ENCODE results near the gene LAMA3. TPM values are rescaled to one million over a fixed set of nuclear protein-coding genes. Genes with fewer than 3 reads are reported as not detected.
A peak's percentile ranks its signal among the peaks of the same experiment; 100 is the strongest.

Gene LAMA3
- total RNA-seq, 1 donor from 2014 or later: 25.5 TPM

DNA sequence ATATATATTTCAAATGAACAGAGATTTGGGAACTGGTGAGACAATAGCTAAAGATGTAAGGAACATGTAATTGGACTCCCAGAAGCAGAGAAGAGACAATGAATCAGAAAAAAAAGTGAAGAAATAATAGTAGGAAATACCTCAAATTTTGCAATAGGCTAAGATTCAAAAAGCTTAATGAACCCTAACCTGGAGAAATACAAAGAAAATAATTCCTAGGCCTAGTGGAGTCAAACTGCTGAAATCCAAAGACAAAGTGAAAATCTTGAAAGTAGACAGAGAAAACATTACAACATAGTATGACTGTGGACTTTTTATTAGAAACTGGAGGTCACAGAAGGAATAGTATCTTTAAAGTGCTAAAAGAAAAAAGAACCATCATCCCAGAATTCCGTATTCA, 76.7 kb downstream of the LAMA3 start:
- DNase-seq (ENCODE audit: low spot score): no peak

DNA sequence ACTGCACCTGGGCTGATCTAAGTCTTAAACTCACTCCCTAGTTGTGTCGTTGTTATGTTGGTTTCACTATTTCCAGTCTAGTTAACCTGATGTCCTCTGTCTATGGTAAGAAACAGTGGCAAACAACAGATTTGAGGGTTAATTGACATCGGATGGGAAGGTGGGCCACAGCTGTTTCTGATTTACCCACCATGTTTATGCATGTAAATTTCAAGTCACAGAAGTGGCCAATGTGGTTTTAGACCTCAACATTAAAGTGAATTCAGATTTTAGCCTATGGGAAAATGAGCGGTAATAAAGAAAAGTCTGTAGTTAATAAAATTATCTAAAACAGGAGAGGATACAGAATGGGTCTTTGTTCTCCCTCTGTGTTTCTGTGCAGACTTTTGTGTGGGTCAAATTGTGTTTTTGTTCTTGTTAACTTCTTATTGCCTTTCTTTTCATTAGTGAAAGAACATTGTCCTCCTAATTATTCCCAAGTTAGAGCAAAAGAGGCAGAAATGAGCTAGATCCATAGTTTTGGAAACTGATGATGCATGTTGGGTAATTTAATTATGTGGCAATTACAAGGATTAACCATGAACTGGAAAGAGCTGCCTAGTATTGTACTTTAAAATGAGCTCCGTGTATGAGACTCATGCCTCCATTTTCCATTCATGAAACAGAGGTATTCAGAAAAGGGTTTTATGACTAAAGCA, 83.2 kb downstream of the LAMA3 start:
- no peak for DNase-seq (ENCODE audit: low spot score)

DNA sequence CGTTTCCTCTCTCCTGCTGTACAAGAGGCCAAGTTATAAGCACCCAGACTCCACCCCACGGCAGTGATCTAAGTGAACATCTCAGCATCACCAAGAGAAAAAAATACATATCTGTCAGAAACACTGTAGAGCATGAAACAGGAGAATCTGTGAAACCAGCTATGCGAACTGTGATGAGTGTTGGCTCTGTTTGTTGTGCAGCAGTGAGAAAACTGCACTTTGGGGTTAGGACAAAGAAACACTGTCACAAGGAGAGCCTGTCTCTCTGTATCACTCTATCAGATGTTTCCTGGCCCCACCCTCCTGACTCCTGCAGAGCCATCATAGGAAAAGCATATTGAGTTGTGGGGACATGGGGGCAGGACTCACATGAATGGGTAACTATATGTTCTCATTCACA, 87.1 kb downstream of the LAMA3 start:
- no peak for DNase-seq (ENCODE audit: low spot score)

DNA sequence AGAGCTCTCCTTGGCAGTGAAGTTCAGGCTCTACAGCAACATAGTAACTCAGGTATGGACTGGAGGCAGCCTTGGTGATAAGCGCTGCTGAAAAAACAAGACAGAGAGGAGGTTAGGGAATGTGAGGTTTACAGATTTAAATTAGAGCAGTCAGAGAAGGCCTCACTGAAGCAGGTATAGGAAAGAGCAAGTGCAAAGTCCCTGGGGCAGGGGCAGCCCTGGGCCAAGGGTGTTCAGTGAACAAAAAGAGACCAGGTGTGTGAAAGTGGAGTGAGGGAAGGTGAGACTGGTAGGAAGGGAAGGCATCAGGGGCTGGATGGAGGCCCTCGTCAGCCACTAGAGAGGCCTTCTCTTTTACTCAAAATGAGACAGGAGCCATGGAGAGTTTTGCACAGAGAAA, 89.6 kb downstream of the LAMA3 start:
- DNase-seq (ENCODE audit: low spot score): no peak

DNA sequence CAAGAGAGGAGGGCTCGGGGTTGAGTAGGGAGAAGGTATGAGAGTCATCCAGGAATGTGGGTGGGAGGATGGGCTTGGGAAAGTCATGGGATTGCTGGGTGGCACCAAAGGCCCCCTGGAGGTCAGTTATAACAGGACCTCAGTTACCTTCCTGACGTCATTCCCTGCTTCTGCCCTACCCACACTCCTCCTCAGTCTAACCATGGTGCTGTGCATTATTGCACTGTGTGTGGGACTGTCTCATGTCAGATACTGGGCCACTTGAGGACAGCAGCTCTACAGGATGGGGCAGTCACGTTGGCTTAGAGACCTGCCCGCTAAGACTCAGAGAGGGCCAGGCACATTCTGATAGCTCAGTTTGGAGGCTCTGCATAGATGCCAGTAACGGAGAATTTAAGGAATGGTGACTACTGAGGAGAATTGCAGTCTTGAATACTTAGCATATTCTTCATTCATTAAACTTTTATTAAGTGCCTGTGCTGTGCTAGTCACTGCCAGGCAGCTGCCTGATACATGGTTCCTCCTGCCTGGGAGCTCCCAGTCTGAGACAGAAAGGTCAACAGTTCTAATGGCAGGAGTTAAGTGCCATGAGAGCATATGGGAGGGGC, 90.5 kb downstream of the LAMA3 start:
- peak; percentile 14 for DNase-seq (ENCODE audit: low spot score)

DNA sequence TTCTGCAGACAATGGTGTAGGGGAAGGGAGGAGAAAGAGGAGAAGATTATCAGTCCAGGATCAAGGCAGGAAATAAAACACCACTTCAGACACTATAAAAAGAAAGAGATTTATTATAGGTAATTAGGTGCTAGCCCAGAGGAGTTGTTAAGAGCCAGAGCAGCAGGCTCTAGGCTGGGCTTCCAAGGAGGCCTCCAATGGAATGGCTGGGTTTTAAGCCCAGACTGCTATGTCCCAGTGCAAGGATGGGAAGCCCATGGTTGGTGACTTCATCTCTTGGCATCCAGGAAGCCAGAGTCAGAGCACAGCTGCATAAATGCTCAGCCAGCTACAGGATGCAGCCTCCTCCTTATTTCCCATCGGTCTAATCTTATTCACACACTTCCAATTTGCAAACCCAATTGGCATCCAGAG, 95.6 kb downstream of the LAMA3 start:
- no peak for DNase-seq (ENCODE audit: low spot score)

DNA sequence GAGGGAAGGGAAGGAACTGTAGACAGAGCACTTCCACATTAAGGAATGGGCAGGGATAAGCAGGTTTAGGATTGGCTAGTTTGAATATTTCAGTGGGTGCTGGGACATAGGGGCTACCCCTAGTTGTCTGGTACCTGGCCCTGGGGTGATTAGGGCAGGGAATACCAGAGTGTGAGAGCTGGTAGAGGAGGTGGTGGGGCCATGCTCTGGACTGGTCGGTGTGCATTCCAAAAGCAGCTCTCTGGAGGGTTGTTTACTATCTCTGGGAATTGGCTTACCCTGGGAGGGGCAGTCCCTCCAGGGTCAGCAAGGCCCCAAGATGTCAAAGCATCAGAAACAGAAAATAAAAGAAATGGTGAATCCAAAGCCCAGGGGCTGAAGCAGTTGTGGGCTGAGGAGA, 103.8 kb downstream of the LAMA3 start:
- DNase-seq (ENCODE audit: low spot score): no peak

DNA sequence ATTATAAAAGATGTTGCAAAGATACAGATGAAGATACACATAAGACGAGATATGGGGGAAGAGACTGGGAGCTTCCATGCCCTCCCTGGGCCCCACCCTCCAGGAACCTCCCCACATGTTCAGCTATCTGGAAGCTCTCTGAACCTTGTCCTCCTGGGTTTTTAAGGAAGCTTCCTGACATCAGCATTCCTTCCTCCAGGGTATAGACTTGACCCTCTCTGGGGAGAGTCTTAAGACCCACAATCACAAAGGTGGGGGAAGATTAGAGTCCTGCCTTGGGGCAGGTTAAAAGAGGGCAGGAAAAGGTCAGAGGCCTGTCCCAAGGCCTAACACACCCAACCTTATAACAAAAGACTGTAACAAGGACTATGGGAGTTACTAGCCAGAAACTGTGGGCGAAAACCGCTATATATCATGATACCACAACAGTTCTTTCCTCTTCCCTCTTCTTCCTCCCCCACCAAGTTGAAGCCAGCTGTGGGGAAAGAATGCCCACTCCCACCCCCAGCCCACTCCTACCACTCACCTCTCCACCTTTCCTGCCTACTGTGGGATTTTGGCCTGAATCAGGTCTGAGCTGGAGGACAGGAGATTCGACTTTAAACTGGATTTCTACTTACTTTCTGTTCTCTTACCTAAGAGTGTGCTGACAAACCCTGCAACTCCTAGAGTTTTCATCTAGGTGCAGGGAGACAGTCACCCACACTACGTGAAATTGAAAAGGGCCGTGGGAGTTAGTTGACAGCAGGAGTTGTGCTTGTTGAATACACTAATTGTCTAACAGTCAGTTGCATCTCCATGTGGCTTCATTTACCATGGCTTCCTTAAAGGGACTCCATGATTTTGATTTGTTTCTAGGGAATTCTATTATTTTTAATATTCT, 105.0 kb downstream of the LAMA3 start:
- DNase-seq (ENCODE audit: low spot score): no peak

DNA sequence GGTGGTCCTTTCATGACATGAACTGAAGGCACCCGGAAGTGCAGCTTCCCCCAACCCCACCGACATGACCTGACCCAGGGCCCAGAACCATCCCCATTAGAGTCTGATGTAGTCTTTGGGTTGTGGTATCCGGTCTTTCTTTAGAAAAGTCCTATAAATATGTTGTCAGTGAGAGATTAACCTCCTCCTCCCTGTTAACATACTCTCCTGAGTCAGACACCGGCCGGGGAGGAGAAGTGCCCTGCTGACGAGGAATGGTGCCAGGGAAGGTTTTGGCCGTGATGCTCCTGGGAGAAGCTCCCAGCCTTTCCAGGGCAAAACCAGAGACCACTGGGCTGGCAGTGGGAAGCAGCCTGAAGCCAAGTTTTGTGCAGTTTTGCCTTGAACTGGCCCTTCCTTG, 109.0 kb downstream of the LAMA3 start:
- no peak for DNase-seq (ENCODE audit: low spot score)

DNA sequence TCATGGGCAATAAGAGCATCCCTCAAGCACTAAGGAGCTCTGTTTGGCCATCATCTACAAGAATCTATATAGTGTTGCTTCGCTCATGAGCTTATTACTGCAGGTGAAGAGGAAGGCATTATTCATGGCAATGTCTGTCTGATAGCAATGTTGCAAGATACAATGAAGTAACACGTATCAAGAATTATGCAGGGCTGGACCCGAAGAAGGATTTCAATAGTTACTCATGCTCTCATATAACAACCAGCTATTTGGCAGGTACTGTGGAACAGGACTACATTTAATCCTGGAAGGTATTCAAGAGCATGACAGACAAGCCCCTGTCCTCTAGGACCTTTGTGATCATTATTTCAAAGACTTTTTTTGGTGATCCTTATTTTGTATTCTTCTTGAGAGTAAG, 109.6 kb downstream of the LAMA3 start:
- no peak for DNase-seq (ENCODE audit: low spot score)

DNA sequence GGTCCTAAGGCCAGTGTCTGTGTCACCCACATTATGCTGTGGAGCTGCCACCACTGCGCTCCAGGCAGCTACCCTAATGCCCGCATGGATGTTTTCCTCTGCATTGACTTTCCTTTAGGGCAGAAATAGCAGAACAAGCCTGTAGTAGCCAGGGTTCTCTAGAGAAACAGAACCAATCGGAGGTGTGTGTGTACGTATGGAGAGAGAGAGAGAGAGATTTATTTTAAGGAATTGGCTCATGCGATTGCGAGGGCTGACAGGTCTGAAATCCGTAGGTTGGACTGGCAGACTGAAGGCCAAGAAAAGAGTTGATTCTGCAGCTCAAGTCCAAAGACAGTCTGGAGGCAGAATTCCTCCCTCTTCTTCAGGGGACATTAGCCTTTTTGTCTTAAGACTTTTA, 110.3 kb downstream of the LAMA3 start:
- DNase-seq (ENCODE audit: low spot score): no peak

DNA sequence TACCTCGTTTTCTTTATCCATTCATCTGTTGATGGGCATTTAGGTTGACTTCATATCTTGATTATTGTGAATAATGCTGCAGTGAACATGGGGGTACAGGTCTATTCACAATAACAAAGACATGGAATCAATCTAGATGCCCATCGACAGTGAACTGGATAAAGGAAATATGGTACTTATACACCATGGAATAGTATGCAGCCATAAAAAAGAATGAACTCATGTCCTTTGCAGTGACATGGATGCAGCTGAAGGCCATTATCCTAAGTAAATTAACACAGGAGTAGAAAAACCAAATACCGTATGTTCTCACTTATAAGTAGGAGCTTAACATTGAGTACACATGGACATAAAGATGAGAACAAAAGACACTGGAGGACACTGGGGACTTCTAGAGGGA, 111.6 kb downstream of the LAMA3 start:
- DNase-seq (ENCODE audit: low spot score): no peak

DNA sequence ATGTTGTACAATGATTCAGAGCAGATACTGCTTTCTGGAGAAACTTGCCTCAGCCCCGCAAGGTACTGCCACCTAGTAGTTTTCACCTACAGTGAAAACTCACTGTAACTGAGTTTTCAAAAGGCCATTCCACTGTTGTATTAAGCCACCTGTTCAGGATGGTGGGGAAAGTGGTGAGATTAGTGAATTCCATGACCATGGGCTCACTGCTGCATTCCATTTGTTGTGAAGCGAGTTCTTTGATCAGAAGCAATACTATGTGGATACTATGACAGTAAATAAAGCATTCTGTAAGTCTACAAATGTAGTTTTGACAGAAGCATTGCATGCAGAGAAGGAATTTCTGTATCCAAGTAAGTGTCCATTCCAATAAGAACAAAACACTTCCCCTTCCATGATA, 113.6 kb downstream of the LAMA3 start:
- DNase-seq (ENCODE audit: low spot score): no peak

DNA sequence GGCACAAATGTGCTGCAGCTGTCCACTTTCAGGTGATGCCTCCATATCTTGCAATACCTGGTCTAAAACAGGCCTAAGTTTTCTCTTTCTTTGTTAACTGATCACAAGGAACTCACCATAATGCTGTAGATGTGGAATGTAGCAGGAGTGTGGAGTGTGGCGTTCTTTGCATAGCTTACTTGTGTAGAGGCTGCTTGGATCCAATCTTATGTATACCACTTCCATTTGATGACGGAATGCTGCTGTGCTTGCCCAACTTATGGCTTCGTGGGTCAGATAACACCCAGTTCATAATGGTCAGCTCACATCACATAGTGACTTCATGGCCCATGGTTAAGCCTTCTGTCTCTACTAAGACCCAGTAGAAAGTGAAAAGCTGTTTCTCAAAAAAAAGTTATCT, 114.5 kb downstream of the LAMA3 start:
- DNase-seq (ENCODE audit: low spot score): no peak

DNA sequence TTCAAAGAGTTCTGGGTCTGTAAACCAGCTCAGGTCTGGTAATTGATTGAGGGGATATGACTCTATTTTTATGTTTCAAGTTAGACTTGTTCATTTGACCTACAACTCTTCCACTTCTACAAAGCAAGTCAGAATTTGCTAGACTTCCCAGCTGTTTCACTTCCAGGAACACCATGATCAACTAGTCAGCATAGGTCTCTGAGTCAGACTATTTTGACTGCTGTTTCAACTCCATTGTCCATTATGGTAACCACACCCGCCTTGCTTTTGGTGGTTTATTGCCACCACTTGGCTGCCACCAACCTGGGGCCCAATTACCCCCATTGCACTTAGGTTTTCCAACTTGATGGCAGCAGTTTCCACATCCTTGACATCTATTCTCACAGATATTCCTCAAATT, 116.6 kb downstream of the LAMA3 start:
- DNase-seq (ENCODE audit: low spot score): no peak

DNA sequence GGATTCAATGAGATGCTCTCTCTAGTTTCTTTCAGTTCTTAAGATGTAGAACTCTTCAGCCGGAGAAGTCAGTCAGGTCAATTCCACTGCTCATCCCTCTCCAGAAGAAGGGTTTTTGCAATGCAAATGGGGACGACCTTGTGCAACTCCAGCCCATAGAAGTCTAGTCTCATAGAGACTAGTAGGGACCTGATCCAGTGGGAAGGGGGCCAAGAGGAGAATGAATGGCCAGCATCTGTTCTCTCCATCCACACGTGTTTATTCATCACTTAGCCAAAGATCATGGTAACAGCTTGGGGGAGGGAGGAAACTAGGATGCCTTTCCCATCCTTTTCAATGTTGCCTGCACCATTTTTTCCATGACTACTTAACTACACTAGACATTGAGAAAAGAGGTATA, 120.2 kb downstream of the LAMA3 start:
- no peak for DNase-seq (ENCODE audit: low spot score)

DNA sequence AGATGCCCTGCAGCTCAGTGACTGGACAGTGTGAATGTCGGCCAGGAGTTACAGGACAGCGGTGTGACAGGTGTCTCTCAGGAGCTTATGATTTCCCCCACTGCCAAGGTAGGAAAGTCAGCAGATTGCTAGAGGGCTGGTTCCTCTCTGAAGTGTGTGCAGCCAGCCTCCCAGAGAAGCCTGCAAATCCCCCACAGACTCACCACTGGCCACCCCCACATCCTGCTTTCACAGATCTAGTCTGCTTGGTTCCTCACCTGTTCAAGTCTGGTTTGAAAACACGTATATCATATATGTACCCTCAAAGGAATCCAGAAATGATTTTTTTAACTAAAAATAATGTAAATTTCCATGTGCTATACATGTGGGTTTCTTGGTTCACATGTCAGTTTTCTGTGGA, 121.1 kb downstream of the LAMA3 start:
- DNase-seq (ENCODE audit: low spot score): no peak

DNA sequence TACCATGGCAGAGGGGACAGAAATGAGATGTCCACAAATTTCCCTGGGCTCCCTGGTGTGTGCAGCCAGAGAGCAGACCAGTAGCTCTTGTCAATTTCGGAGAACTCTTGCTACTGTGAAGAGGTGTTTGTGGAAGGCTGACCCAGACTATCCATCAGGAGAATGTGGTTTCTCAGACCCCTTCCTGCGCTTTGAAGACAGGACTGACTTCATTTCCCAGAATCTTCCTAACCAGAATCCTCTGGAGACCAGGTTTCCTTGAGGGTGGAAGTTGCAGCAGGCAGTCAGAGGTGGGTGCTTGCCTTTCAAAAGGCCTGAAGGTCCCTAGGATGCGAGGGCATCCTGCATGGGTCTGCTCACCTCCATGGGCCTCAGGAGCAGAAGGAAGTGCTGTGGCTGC, 121.9 kb downstream of the LAMA3 start:
- DNase-seq (ENCODE audit: low spot score): no peak

DNA sequence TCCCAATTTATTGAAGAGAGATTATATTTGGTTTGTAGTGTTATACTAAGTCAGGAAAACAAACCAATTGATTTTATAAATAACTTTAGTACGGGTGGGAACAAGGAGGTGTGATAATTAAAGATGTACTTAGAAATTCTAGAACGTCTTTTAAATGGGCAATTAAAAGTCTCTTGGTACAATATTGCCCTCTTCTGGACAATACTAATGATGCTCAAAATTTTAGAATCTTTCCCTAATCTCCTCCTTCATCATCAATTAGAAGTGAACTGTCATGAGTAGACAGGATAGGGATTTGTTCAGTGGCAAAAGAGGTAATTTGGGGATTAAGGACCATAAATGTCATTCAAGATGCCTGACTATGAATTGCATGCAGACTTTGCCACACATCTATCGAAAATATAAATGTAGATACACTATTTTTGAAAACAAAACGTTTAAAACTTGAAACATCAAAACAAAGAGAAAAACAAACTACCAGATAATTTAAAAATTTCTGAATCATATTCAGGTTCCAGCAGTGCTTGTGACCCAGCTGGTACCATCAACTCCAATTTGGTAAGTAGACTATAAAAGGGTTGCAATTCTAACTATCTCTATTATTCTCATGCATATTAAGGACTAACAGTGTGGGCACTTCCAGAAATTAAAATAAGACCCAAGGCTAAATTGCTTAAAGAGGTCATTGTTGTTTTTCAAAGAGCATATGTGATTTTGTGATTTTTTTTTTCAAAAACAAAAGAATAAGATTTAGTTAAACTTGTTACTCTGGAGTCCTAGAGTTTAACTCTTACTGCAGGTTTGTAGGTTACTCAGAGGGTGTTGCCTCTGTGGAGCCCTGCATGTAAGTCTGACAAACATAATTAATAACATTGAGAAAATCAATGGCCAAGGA, 123.5 kb downstream of the LAMA3 start:
- DNase-seq (ENCODE audit: low spot score): no peak

DNA sequence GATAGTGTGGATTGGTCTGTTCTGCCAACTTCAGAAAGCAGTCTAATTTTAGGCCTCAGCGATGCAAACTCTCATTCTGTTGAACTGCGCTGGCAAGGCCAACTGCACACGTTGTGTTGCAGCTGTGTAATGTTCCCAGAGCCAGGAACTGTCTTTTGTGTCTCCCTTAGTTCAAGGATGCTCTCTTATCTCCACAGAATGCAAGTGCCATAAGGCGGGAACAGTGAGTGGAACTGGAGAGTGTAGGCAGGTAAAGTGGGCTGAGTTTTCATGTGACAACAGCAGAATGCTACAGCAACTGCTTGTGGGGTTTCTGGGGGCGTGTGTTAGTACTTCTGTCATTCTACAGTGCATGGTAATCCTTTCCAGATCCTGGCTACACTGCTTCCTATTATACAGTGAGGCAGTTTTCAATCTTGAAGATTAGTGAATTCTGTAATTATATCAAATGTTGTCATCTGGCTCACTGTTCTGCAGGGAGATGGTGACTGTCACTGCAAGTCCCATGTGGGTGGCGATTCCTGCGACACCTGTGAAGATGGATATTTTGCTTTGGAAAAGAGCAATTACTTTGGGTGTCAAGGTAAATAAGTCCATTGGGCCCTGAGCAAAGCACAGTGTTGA, 125.8 kb downstream of the LAMA3 start:
- DNase-seq (ENCODE audit: low spot score): no peak

DNA sequence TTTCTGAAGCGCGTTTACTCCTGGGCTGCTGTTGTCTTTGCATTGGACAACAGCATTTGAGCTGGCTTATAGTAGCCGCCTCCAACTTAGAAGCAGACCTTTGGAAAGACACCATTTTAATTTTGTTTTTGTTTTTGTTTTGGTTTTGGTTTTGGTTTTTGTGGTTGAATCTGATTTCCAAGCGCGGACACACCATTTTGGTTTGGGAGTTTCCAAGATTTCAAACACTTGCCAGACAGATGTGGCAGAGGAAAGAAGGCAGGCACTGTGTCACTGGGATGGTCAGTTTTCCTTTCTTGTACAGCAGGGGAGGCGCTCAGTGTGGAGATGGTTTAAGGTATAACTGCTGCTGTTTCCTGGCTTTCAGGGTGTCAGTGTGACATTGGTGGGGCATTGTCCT, 126.8 kb downstream of the LAMA3 start:
- DNase-seq (ENCODE audit: low spot score): no peak
